ENCODE measurements around the gene B4GALNT4. TPM values are rescaled to one million over a fixed set of nuclear protein-coding genes. Genes with fewer than 3 reads are reported as not detected.

The B4GALNT4 gene
- total RNA-seq, 4 donors from 2014 or later, result 2.5 to 12.0 (median 5.7) TPM

DNA sequence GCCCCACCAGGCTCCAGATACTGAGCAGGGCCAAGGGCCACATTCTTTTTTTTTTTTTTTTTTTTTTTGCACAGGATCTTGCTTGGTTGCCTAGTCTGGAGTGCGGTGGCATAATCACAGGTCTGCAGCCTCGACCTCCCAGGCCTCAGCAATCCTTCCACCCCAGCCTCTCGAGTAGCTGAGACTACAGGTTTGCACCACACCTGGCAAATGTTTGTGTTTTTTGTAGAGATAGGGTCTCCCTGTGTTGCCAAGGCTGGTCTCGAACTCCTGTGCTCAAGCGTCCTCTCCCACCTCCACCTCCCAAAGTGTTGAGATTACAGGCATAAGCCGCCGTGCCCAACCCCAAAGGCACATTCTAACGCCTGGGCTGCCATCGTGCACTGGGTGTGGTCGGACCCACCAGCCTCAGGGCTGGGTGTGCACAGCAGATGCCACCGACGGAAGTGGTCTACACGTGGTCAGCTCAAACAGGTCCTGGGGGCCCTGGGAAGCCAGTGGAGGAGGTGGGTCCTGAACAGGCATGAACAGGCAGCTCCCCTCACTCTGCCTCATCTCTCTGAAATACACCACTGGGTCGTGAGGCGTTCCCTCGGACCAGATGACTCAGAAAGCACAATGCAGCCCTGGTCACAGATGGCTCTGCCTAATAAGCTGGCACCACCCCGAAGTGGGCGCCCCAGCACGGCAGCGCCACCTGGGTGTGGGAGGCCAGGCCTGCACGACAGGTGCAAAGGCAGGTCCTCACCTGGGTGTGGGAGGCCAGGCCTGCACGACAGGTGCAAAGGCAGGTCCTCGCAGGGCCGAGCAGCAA, 5.1 kb upstream of the B4GALNT4 start:
- no peak overlapping the region for H3K27ac ChIP-seq (replicated peaks in 1 of 4)
- H3K27me3 ChIP-seq, result peaks cover 0 to 23% (median 20%) of the 10 kb centered on the region in 4 donors
- no peak for DNase-seq (ENCODE audit: extremely low spot score)
- no peak overlapping the region for H3K4me3 ChIP-seq
- H3K36me3 ChIP-seq, result no peaks in the 10 kb centered on the region
- peaks cover 0 to 11% (median 4%) of the 10 kb centered on the region in 4 donors for H3K9me3 ChIP-seq
- 72% methylated on average over 18 of the region's 24 CpGs for WGBS
- no peak for TF ChIP-seq POLR2AphosphoS5 (IDR thresholded peaks at IDR 0.05)
- no peak for TF ChIP-seq EP300 (IDR thresholded peaks at IDR 0.05)
- TF ChIP-seq, protein P1, sequence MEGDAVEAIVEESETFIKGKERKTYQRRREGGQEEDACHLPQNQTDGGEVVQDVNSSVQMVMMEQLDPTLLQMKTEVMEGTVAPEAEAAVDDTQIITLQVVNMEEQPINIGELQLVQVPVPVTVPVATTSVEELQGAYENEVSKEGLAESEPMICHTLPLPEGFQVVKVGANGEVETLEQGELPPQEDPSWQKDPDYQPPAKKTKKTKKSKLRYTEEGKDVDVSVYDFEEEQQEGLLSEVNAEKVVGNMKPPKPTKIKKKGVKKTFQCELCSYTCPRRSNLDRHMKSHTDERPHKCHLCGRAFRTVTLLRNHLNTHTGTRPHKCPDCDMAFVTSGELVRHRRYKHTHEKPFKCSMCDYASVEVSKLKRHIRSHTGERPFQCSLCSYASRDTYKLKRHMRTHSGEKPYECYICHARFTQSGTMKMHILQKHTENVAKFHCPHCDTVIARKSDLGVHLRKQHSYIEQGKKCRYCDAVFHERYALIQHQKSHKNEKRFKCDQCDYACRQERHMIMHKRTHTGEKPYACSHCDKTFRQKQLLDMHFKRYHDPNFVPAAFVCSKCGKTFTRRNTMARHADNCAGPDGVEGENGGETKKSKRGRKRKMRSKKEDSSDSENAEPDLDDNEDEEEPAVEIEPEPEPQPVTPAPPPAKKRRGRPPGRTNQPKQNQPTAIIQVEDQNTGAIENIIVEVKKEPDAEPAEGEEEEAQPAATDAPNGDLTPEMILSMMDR (IDR thresholded peaks at IDR 0.05), result no peak
- no peak for TF ChIP-seq POLR2A (IDR thresholded peaks at IDR 0.05; ENCODE audit: low read depth)
- peaks cover 5 to 16% (median 14%) of the 10 kb centered on the region in 4 donors for H3K4me1 ChIP-seq
- intact Hi-C loops (cut with DNase I), result loop anchor here (5.0 to 10.0 kb wide), 2 partner anchors 112 to 159 kb away; partner anchors contain the start of genes BET1L and RIC8A

DNA sequence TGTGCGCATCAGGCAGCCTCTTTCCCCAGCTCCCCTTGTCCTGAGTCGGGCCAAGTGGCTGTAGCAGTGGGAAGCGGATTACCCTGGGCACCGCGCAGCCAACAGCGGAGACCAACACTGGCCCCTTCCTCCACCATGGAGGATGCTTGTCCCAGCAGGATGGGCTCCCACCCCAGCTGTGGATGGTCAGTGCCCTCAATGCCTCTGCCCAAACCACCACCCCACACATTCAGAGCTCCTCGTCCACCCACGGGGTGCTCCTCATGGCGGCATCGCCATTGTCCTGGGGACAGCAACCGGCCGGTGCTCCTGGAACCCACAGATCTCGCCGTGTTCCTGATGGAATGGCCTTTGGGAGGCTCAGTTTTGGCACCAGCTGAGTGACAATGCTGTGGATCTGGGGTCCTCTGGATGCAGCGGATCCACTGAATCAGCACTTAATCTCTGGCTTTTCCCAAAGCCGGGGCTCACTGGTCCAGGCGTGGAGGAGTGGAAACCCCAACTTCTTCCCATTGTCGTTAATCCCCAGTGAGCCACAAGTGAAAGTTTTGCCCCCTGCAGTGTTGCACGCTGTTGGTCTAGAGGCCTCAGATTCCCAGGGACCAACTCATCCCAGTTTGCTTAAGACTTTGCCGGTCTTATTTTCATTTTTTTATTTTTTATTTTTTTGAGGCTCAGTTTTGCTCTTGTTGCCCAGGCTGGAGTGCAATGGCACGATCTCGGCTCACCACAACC, 4.1 kb upstream of the B4GALNT4 start:
- peaks cover 0 to 24% (median 21%) of the 10 kb centered on the region in 4 donors for H3K27me3 ChIP-seq
- intact Hi-C loops (cut with DNase I), result loop anchor here (5.0 to 10.0 kb wide), 2 partner anchors 113 to 160 kb away; partner anchors contain the start of genes BET1L and RIC8A
- peaks cover 5 to 17% (median 15%) of the 10 kb centered on the region in 4 donors for H3K4me1 ChIP-seq
- no peaks in the 10 kb centered on the region for H3K36me3 ChIP-seq
- 88% methylated on average over 16 of the region's 22 CpGs for WGBS
- peaks cover 0 to 11% (median 4%) of the 10 kb centered on the region in 4 donors for H3K9me3 ChIP-seq
- no peak for TF ChIP-seq POLR2AphosphoS5 (IDR thresholded peaks at IDR 0.05)
- no peak for TF ChIP-seq POLR2A (IDR thresholded peaks at IDR 0.05; ENCODE audit: low read depth)
- TF ChIP-seq EP300 (IDR thresholded peaks at IDR 0.05), result no peak
- TF ChIP-seq, protein P1 (IDR thresholded peaks at IDR 0.05), result no peak
- DNase-seq (ENCODE audit: extremely low spot score), result no peak
- no peak overlapping the region for H3K27ac ChIP-seq (replicated peaks in 1 of 4)
- H3K4me3 ChIP-seq, result no peak overlapping the region

GRCh38 chr11:365831-366230, 3.5 kb upstream of the B4GALNT4 start:
- DNase-seq (ENCODE audit: extremely low spot score), result no peak
- TF ChIP-seq POLR2AphosphoS5 (IDR thresholded peaks at IDR 0.05) (no peak), POLR2A (IDR thresholded peaks at IDR 0.05; ENCODE audit: low read depth) (no peak), EP300 (IDR thresholded peaks at IDR 0.05) (no peak)
- TF ChIP-seq, protein P1 (IDR thresholded peaks at IDR 0.05), result no peak
- intact Hi-C loops (cut with DNase I), result loop anchor here (10.0 kb wide), 1 partner anchor 161 kb away; the partner anchor contains the start of genes BET1L and RIC8A
- no peaks in the 10 kb centered on the region for H3K36me3 ChIP-seq
- H3K27ac ChIP-seq (replicated peaks in 1 of 4), result no peak overlapping the region
- peaks cover 0 to 8% (median 4%) of the 10 kb centered on the region in 4 donors for H3K9me3 ChIP-seq
- peaks cover 0 to 28% (median 21%) of the 10 kb centered on the region in 4 donors for H3K27me3 ChIP-seq
- WGBS, result 79% methylated on average over 15 of the region's 16 CpGs
- H3K4me3 ChIP-seq, result no peak overlapping the region
- H3K4me1 ChIP-seq, result peaks cover 5 to 21% (median 20%) of the 10 kb centered on the region in 4 donors

DNA sequence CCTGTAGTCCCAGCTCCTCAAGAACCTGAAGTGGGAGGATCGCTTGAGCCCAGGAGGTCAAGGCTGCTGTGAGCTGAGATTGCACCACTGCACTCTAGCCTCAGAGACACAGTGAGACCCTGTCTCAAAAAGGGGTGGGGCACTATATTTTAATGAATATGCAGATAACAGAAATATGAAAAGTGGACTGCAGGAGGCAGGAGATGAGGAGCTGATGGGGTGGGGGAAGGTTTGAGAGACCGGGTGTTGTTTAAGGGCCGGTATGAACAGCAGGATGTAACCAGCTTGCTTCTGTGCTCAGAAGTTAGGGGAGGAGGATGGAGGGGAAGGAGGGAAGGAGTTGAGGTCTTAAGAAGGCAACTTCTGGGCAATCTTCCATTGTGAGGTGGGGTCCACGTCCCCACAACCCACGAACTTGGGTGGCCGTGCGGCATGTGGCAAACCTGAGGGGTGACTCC, 1.3 kb upstream of the B4GALNT4 start:
- H3K27me3 ChIP-seq, result peaks cover 0 to 28% (median 21%) of the 10 kb centered on the region in 4 donors
- no peaks in the 10 kb centered on the region for H3K9me3 ChIP-seq
- H3K27ac ChIP-seq (replicated peaks in 1 of 4), result peak overlapping the region in 1 of 4 donors; percentile 70
- no peak for TF ChIP-seq POLR2AphosphoS5 (IDR thresholded peaks at IDR 0.05)
- no peak for TF ChIP-seq POLR2A (IDR thresholded peaks at IDR 0.05; ENCODE audit: low read depth)
- TF ChIP-seq, protein P1 (IDR thresholded peaks at IDR 0.05), result no peak
- TF ChIP-seq EP300 (IDR thresholded peaks at IDR 0.05), result no peak
- peaks cover 0 to 5% (median 0%) of the 10 kb centered on the region in 4 donors for H3K36me3 ChIP-seq
- H3K4me3 ChIP-seq, result peak overlapping the region in 2 of 4 donors; percentile 53 to 59
- intact Hi-C loops (cut with DNase I), result loop anchor here (10.0 kb wide), 1 partner anchor 163 kb away; the partner anchor contains the start of genes BET1L and RIC8A
- peaks cover 5 to 21% (median 20%) of the 10 kb centered on the region in 4 donors for H3K4me1 ChIP-seq
- DNase-seq (ENCODE audit: extremely low spot score), result no peak
- WGBS, result 35% methylated on average over 7 of the region's 7 CpGs

All from esophagus muscularis mucosa (tissue), 4 donors.